ENCODE data around the gene DMD. TPM values are rescaled to one million over a fixed set of nuclear protein-coding genes. Genes with fewer than 3 reads are reported as not detected.

DMD gene
- total RNA-seq, 2 experiments from 2014 or later: 0.27 to 0.49 TPM

GRCh38 chrX:33032700-33033099 is 178.6 kb downstream of the DMD start:
- Mint-ChIP-seq H3K27me3 (no peaks in the 10 kb centered on the region), H3K27ac (no peak overlapping the region), H3K4me3 (no peak overlapping the region), H3K4me1 (ENCODE audit: low read depth) (no peaks in the 10 kb centered on the region), H3K36me3 (ENCODE audit: low read depth) (no peaks in the 10 kb centered on the region), H3K9me3 (no peaks in the 10 kb centered on the region)
- TF ChIP-seq, protein P1, sequence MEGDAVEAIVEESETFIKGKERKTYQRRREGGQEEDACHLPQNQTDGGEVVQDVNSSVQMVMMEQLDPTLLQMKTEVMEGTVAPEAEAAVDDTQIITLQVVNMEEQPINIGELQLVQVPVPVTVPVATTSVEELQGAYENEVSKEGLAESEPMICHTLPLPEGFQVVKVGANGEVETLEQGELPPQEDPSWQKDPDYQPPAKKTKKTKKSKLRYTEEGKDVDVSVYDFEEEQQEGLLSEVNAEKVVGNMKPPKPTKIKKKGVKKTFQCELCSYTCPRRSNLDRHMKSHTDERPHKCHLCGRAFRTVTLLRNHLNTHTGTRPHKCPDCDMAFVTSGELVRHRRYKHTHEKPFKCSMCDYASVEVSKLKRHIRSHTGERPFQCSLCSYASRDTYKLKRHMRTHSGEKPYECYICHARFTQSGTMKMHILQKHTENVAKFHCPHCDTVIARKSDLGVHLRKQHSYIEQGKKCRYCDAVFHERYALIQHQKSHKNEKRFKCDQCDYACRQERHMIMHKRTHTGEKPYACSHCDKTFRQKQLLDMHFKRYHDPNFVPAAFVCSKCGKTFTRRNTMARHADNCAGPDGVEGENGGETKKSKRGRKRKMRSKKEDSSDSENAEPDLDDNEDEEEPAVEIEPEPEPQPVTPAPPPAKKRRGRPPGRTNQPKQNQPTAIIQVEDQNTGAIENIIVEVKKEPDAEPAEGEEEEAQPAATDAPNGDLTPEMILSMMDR (IDR thresholded peaks at IDR 0.05): no peak
- ATAC-seq: no peak
- no peak for DNase-seq
- POLR2A ChIA-PET: no interaction called here
- intact Hi-C loops (cut with micrococcal nuclease): no loop called here
- CTCF ChIA-PET: no interaction called here

- ChIA-PET POLR2A (no interaction called here), CTCF (no interaction called here)
- H3K27ac Mint-ChIP-seq: no peak overlapping the region
- H3K4me1 Mint-ChIP-seq (ENCODE audit: low read depth): no peaks in the 10 kb centered on the region
- H3K4me3 Mint-ChIP-seq: no peak overlapping the region
- no peak for DNase-seq
- intact Hi-C loops (cut with micrococcal nuclease): no loop called here
- H3K27me3 Mint-ChIP-seq: no peaks in the 10 kb centered on the region
- no peak for ATAC-seq
- TF ChIP-seq, protein P1 (IDR thresholded peaks at IDR 0.05): no peak
- no peaks in the 10 kb centered on the region for H3K36me3 Mint-ChIP-seq (ENCODE audit: low read depth)
- H3K9me3 Mint-ChIP-seq: peaks cover 2% of the 10 kb centered on the region
Measured at GRCh38 chrX:33014949-33015348, 196.4 kb downstream of the DMD start.

- CTCF ChIA-PET: no interaction called here
- Mint-ChIP-seq H3K4me3 (no peak overlapping the region), H3K36me3 (ENCODE audit: low read depth) (no peaks in the 10 kb centered on the region), H3K27ac (no peak overlapping the region), H3K9me3 (peaks cover 2% of the 10 kb centered on the region), H3K4me1 (ENCODE audit: low read depth) (no peaks in the 10 kb centered on the region), H3K27me3 (no peaks in the 10 kb centered on the region)
- intact Hi-C loops (cut with micrococcal nuclease): no loop called here
- TF ChIP-seq, protein P1 (IDR thresholded peaks at IDR 0.05): no peak
- no peak for ATAC-seq
- POLR2A ChIA-PET: no interaction called here
- no peak for DNase-seq
Measured at GRCh38 chrX:33014086-33014485, 197.3 kb downstream of the DMD start.

- H3K9me3 Mint-ChIP-seq: no peaks in the 10 kb centered on the region
- H3K36me3 Mint-ChIP-seq (ENCODE audit: low read depth): no peaks in the 10 kb centered on the region
- ChIA-PET POLR2A (no interaction called here), CTCF (no interaction called here)
- H3K4me1 Mint-ChIP-seq (ENCODE audit: low read depth): no peaks in the 10 kb centered on the region
- TF ChIP-seq, protein P1 (IDR thresholded peaks at IDR 0.05): no peak
- intact Hi-C loops (cut with micrococcal nuclease): no loop called here
- no peak overlapping the region for H3K27ac Mint-ChIP-seq
- ATAC-seq (no peak), DNase-seq (no peak)
- H3K4me3 Mint-ChIP-seq: no peak overlapping the region
- H3K27me3 Mint-ChIP-seq: no peaks in the 10 kb centered on the region
Measured at GRCh38 chrX:33001107-33001506, 210.2 kb downstream of the DMD start.

DNA sequence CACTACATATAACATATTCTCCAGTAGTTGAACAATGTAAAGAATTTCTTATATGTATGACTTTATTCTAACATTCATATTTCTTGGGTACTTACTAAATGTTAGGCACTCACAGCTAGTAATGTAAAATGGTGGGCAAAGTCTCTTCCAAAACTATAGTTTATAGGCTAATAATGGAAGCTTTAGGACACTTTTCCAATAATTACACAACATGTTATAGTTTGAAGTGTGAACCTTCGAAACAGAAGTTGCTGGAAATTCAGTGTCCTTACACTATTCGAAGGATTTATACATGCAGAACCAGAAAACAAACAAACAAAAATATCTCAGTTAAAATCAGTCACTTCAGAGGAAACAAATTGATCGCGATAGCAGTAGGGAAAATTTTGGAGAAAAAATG is 212.6 kb downstream of the DMD start:
- Mint-ChIP-seq H3K4me3 (no peak overlapping the region), H3K4me1 (ENCODE audit: low read depth) (no peaks in the 10 kb centered on the region), H3K27me3 (no peaks in the 10 kb centered on the region), H3K36me3 (ENCODE audit: low read depth) (no peaks in the 10 kb centered on the region), H3K9me3 (no peaks in the 10 kb centered on the region), H3K27ac (no peak overlapping the region)
- ChIA-PET POLR2A (no interaction called here), CTCF (no interaction called here)
- DNase-seq: no peak
- no peak for ATAC-seq
- intact Hi-C loops (cut with micrococcal nuclease): no loop called here
- TF ChIP-seq, protein P1 (IDR thresholded peaks at IDR 0.05): no peak
